Pons (tissue), 1 donor: ENCODE measurements around the gene MARS2.
A peak's percentile ranks its signal among the peaks of the same experiment; 100 is the strongest.
"Not testable (repeated sequence)": the region's sequence is repeated elsewhere in the genome, so short reads cannot be mapped to it uniquely, and the experiment has no call there.

ENCODE experiments used
- DNase-seq: peaks from one replicate; pipeline ENCODE4 v3.0.0-alpha.2; 2016; ENCODE audit warnings: low spot score

MARS2 gene

DNA sequence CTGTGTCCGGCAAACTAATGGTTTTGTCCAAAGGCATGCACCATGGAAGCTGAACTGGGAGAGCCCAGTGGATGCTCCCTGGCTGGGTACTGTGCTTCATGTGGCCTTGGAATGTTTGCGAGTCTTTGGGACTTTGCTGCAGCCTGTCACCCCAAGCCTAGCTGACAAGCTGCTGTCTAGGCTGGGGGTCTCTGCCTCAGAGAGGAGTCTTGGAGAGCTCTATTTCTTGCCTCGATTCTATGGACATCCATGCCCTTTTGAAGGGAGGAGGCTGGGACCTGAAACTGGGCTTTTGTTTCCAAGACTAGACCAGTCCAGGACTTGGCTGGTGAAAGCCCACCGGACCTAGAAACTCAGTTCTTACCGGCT is 1.7 kb downstream of the MARS2 start:
- DNase-seq = no peak

DNA sequence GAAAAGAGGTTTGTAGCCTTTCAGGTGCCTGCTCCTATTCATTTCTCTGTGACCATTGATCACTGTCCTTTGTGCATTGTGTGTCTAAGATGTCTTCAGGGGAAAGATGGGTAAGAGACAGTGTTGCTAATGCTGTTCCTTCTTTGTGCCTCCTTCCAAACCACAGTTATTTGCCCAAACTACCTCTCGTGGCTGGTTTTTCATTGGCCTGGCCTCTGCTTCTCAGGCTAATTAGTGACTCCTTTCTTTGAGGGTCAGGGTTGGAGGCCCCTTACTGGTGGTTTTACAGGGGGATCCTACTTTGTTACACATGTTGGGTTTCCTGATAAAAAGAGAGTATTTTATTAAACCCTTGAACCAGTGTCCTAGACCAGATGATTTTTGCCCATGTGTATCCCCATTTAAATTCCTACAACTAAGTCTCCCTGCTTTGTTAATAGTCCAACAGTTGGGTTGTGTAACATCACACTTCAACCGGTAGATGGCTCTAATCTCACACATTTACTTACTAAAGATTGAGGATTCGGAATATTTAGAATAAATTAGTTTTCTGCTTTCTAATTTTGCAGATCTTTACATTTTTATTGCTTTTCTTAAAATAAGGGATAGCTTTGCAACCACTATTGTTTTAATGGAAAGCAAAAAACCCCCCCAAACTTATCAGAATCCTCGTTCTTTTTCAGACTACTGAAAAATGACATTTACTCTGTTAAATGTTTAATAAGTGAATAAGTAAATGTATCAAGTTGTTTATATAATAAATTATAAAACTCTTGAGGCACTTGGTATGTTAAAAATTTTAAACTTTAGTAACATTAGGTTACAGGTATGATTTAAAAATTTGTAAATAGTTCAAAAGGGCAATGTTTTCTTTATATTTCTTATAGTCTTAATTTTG is 2.4 kb downstream of the MARS2 start:
- DNase-seq = peak; percentile 80

DNA sequence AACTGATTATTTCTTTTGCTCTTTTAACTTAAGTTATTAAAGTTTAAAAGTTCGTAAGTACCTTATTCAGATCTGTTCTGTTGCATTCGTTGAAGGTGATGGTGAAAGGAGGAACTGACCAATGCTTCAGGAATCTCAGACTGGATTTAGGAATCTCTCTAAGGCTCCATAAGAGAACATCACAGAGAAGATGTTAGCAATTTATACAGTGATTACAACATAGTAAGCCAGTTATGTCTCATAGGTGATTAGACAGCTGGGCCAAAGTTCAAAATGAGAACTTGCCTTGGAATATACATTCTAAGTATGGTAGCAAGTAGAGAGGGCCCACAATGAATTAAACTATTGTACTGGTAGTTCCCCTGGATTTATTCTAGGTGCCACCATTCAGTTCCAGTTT is 3.2 kb downstream of the MARS2 start:
- no peak for DNase-seq

DNA sequence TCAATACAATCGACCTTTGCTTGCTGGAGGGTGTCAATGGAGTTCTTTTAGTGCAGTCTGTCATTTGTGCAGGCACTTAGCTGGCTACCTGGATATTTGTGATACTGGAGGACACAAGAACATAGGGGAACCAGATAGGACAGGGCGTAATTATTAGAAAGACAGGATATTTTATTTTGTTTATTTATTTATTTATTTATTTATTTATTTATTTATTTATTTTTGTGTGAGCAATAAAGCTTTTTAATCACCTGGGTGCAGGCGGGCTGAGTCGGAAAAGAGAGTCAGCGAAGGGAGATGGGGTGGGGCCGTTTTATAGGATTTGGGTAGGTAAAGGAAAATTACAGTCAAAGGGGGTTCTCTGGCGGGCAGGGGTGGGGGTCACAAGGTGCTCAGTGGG is 4.0 kb downstream of the MARS2 start:
- DNase-seq = not testable (repeated sequence)

GRCh38 chr2:197710424-197711042 is 5.4 kb downstream of the MARS2 start:
- DNase-seq = no peak

- DNase-seq = no peak
Observed at GRCh38 chr2:197711578-197711977, 6.4 kb downstream of the MARS2 start.

DNA sequence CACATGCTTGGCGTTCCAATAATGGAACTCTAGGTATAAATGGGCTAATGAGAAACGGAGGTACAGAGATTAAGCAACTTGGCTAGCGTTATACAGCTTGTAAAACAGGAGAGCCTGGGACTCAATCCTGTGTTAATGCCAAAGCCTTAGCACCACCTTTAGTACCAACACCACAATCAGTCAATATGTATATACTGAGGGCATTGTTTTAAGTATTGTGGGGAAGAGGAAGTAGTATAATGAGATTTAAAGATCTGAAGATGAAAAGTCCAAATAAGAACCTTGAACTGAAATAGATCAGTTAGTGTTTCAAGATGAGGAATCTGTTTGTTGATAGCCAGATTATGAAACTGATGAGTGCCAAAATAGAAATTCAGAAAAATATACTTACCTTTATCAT is 8.1 kb downstream of the MARS2 start:
- DNase-seq = no peak

DNA sequence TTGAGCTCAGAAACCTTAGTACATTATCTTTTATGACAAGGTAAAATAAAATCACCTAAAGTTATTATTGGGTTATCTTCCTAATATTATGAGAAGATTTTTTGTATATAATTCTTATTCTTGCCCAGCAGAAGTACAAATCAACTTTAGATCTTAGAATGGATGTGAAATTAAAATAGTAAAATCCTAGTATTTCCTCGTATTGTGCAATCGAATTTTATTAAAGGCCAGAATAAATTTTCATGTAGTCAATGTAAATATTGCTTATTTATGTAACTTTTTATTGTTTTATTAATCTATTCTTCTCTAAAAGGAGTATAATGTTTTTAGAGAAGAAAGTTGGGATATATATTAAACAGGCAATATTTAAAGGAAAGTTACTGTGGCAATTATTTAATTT is 12.7 kb downstream of the MARS2 start:
- no peak for DNase-seq

DNA sequence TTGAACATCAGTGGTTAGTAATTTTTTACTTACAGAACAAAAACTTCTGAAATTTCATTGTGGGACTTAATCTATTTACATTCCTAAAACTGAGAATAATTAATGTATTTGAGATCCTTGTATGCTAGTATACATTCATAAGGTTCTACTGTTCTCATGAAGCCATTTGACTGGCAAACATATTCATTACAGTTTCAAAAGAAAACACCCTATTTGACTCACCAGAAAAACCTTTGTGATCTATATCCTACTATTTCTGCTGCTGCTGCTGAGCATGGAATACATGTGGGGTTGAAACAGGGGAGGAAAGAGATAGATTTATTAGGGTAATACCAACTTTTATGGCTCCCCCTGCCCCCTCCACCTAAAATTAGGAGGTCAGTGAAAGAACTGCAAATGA is 21.8 kb downstream of the MARS2 start:
- DNase-seq = no peak

- not testable (repeated sequence) for DNase-seq
Observed at GRCh38 chr2:197728555-197729544, 23.7 kb downstream of the MARS2 start.

DNA sequence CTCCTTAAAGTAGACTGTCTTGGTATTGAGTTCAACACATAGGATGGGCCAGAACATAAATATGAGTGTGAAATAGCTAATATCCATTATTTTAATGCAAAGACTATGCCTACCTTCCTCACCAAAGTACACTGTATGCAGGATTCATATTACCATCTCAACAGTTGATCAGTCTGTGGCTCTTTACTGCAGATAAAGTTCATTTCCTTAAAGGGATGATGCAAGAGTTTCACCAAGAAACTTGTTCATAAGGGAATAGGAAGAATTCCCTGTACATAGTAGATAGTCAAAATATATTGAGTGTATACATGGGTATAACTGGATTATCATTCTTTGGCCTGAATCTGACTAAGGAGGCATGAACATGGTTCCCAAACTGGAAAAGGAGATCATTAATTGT is 35.0 kb downstream of the MARS2 start:
- DNase-seq = no peak
